PC-9 (cell line): Measurements from ENCODE around the gene USP9X. TPM values are rescaled to one million over a fixed set of nuclear protein-coding genes. Genes with fewer than 3 reads are reported as not detected.
A peak's percentile ranks its signal among the peaks of the same experiment; 100 is the strongest.
"Not testable (repeated sequence)": the region's sequence is repeated elsewhere in the genome, so short reads cannot be mapped to it uniquely, and the experiment has no call there.

ENCODE experiments used
- BruUV-seq: library from RNA; stranded (reverse); fragments of 400-500 nt; replicated peaks from 2 replicates; lab custom pipeline; 2021; lab: Mats Ljungman, UMichigan
- CTCF ChIA-PET: fragments of 300-600 bp; sonication (Branson Sonifier 250); formaldehyde crosslinking; loops from one replicate; lab custom pipeline; 2022; ENCODE audit warnings: antibody characterized with exemption; lab: Charles Lee
- POLR2A ChIA-PET: fragments of 300-600 bp; sonication (Branson Sonifier 250); formaldehyde crosslinking; loops from one replicate; lab custom pipeline; 2022; ENCODE audit warnings: antibody characterized with exemption; ENCODE audit not compliant: unreplicated experiment; lab: Charles Lee
- DNase-seq, 2 experiments: peaks; one replicate each; pipeline versions ENCODE4 v3.0.0 to v3.0.0-alpha.2; 2015 to 2022; ENCODE audit warnings: mixed read lengths in 1 of 2
- H2AFZ ChIP-seq: fragments of 200-600 bp; sonication (generic); 2 replicates; pipeline ENCODE4 v1.8.1; 2017; ENCODE audit warnings: antibody characterized with exemption
- H3F3A ChIP-seq: fragments of 200-600 bp; sonication (generic); 2 replicates; pipeline ENCODE4 v1.8.1; 2017; ENCODE audit warnings: antibody characterized with exemption, mild to moderate bottlenecking, low read depth; ENCODE audit not compliant: insufficient read depth
- H3K27ac ChIP-seq: fragments of 200-600 bp; sonication (generic); 2 replicates; pipeline ENCODE4 v1.6.1; 2016; ENCODE audit warnings: mixed run types
- H3K27me3 ChIP-seq: fragments of 200-600 bp; sonication (generic); 2 replicates; pipeline ENCODE4 v1.6.1; 2016; ENCODE audit warnings: low read depth, mixed run types; ENCODE audit not compliant: insufficient read depth
- H3K36me3 ChIP-seq: fragments of 200-600 bp; sonication (generic); 2 replicates; pipeline ENCODE4 v1.6.1; 2016; ENCODE audit warnings: low read depth, mixed run types
- H3K4me1 ChIP-seq: fragments of 200-600 bp; sonication (generic); replicated peaks from 2 replicates; pipeline ENCODE4 v1.6.1; 2016; ENCODE audit warnings: mixed run types; ENCODE audit not compliant: insufficient read depth
- H3K4me2 ChIP-seq: fragments of 200-600 bp; sonication (generic); 2 replicates; pipeline ENCODE4 v1.6.1; 2017; ENCODE audit warnings: mixed run types
- H3K4me3 ChIP-seq: fragments of 200-600 bp; sonication (generic); 2 replicates; pipeline ENCODE4 v1.6.1; 2016; ENCODE audit warnings: mixed run types
- H3K79me2 ChIP-seq: fragments of 200-600 bp; sonication (generic); 2 replicates; pipeline ENCODE4 v1.6.1; 2017; ENCODE audit warnings: low read depth, mixed run types
- H3K9me2 ChIP-seq: fragments of 200-600 bp; sonication (generic); 2 replicates; pipeline ENCODE4 v1.8.1; 2017; ENCODE audit warnings: mild to moderate bottlenecking; ENCODE audit not compliant: insufficient read depth
- H3K9me3 ChIP-seq: fragments of 200-600 bp; sonication (generic); 2 replicates; pipeline ENCODE4 v1.8.1; 2016; ENCODE audit warnings: low read depth; ENCODE audit not compliant: insufficient read depth
- H4K20me1 ChIP-seq: fragments of 200-600 bp; sonication (generic); 2 replicates; pipeline ENCODE4 v1.8.1; 2017; ENCODE audit not compliant: insufficient read depth
- CTCF ChIP-seq: fragments of 200-600 bp; sonication (generic); conservative IDR thresholded peaks from 2 replicates; pipeline ENCODE4 v1.6.1; 2017; ENCODE audit warnings: mixed run types, antibody characterized with exemption, mild to moderate bottlenecking, moderate library complexity
- EZH2 ChIP-seq: fragments of 200-600 bp; sonication (generic); IDR thresholded peaks from 2 replicates; pipeline ENCODE4 v1.8.0; 2017; ENCODE audit warnings: antibody characterized with exemption, low read depth
- intact Hi-C: fragments of 100-400 bp; cut with micrococcal nuclease; formaldehyde crosslinking; loops from one replicate; pipeline ENCODE4 v1.10.0; 2022; ENCODE audit not compliant: unreplicated experiment
- total RNA-seq: library from RNA; stranded (reverse); gene quantifications from 2 replicates; pipeline ENCODE4 v1.2.3, GENCODE V29; 2021

USP9X gene
- total RNA-seq, 1 experiment from 2014 or later: 43.2 TPM

DNA sequence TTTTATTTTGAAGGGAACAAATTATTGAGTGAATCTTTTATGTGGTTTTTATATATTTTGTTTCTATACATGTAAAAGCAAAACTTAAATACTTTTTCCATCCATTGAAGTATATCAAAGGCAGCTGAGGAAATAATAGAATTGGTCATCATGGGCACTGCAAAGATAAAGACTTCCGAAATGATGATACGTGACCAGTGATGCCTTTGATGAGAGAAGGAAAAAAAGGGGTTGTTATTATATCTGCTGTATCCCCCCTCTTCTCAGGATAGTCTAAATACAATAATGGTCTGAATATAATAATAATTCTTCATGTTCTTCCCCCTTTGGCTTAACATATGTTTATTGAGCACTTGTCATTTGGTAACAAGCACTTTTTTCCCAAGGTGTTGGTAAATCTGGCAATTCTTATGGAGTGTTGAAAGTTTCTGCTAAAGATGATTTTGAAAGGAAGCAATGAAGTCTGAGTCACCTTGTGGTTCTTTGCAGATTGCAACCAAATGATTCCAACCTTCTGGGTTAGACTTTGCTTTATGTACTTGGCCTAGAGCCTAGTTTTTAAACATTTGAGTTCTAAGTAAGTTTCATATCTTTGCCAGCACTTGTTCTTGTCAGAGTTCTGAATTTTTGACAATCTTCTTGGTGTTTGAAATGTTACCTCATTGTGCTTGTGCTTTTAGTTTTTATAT, 60.8 kb downstream of the USP9X start:
- Histone ChIP-seq H3K4me1 (no peaks in the 10 kb centered on the region), H3K27me3 (no peaks in the 10 kb centered on the region), H4K20me1 (no peaks in the 10 kb centered on the region), H3K4me2 (no peak overlapping the region), H3K79me2 (no peaks in the 10 kb centered on the region), H3K27ac (no peak overlapping the region), H3K9me2 (no peaks in the 10 kb centered on the region), H3K9me3 (no peaks in the 10 kb centered on the region), H2AFZ (no peak overlapping the region), H3K36me3 (no peaks in the 10 kb centered on the region), H3K4me3 (no peak overlapping the region), H3F3A (no peaks in the 10 kb centered on the region)
- no peak for TF ChIP-seq EZH2
- TF ChIP-seq CTCF: no peak
- ChIA-PET CTCF (no interaction called here), POLR2A (no interaction called here)
- intact Hi-C loops: no loop called here
- no TSS peak for BruUV-seq
- DNase-seq: peak in 1 of 2 experiments; percentile 37

GRCh38 chrX:41148553-41148952, 63.3 kb downstream of the USP9X start:
- no peak for DNase-seq
- Histone ChIP-seq H3K4me2 (no peak overlapping the region), H3K4me3 (no peak overlapping the region), H3K27ac (no peak overlapping the region), H2AFZ (no peak overlapping the region), H3K36me3 (no peaks in the 10 kb centered on the region), H4K20me1 (no peaks in the 10 kb centered on the region), H3K4me1 (no peaks in the 10 kb centered on the region), H3F3A (no peaks in the 10 kb centered on the region), H3K27me3 (no peaks in the 10 kb centered on the region), H3K9me3 (no peaks in the 10 kb centered on the region), H3K79me2 (no peaks in the 10 kb centered on the region), H3K9me2 (no peaks in the 10 kb centered on the region)
- intact Hi-C loops: no loop called here
- POLR2A ChIA-PET: no interaction called here
- no TSS peak for BruUV-seq
- CTCF ChIA-PET: no interaction called here
- TF ChIP-seq EZH2: no peak
- no peak for TF ChIP-seq CTCF

DNA sequence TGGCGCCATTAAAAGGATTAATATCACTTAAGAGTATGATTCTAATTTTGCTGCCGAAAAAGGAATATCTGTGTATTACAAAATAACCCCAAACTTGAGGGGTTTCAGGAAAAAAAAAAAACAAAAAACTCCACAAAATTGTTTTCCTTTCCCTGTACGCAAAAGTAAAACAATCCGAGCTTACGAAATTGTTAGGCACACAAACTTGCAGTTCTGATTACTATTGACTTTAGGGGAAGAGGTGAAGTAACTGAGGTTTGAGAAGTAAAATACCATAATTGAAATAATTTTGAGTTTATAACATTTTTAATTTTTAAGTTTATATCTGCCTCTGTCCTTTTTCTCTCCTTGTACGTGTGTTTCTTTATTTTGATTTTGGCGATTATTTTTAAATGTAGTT, 64.8 kb downstream of the USP9X start:
- ChIA-PET POLR2A (no interaction called here), CTCF (no interaction called here)
- Histone ChIP-seq H3K9me3 (no peaks in the 10 kb centered on the region), H3K27ac (no peak overlapping the region), H3K9me2 (no peaks in the 10 kb centered on the region), H3F3A (no peaks in the 10 kb centered on the region), H3K79me2 (no peaks in the 10 kb centered on the region), H3K4me1 (no peaks in the 10 kb centered on the region), H3K4me2 (no peak overlapping the region), H3K36me3 (no peaks in the 10 kb centered on the region), H3K27me3 (no peaks in the 10 kb centered on the region), H2AFZ (no peak overlapping the region), H3K4me3 (no peak overlapping the region), H4K20me1 (no peaks in the 10 kb centered on the region)
- no TSS peak for BruUV-seq
- no peak for DNase-seq
- intact Hi-C loops: no loop called here
- TF ChIP-seq CTCF (no peak), EZH2 (no peak)

- not testable (repeated sequence) for H3K36me3 ChIP-seq
Observed at GRCh38 chrX:41151726-41152125, 66.5 kb downstream of the USP9X start.

More at GRCh38 chrX:41151726-41152125, 66.5 kb downstream of the USP9X start:
- H3K9me3 ChIP-seq, DNase-seq, H3K27me3 ChIP-seq, H3K4me3 ChIP-seq, H2AFZ ChIP-seq, POLR2A ChIA-PET, H3K9me2 ChIP-seq, H3K4me2 ChIP-seq, H3F3A ChIP-seq, H4K20me1 ChIP-seq, H3K79me2 ChIP-seq, intact Hi-C loops, BruUV-seq, H3K4me1 ChIP-seq, H3K27ac ChIP-seq, CTCF ChIA-PET: not testable (repeated sequence)
